ENCODE results near the gene NAA30.

NAA30 gene

DNA sequence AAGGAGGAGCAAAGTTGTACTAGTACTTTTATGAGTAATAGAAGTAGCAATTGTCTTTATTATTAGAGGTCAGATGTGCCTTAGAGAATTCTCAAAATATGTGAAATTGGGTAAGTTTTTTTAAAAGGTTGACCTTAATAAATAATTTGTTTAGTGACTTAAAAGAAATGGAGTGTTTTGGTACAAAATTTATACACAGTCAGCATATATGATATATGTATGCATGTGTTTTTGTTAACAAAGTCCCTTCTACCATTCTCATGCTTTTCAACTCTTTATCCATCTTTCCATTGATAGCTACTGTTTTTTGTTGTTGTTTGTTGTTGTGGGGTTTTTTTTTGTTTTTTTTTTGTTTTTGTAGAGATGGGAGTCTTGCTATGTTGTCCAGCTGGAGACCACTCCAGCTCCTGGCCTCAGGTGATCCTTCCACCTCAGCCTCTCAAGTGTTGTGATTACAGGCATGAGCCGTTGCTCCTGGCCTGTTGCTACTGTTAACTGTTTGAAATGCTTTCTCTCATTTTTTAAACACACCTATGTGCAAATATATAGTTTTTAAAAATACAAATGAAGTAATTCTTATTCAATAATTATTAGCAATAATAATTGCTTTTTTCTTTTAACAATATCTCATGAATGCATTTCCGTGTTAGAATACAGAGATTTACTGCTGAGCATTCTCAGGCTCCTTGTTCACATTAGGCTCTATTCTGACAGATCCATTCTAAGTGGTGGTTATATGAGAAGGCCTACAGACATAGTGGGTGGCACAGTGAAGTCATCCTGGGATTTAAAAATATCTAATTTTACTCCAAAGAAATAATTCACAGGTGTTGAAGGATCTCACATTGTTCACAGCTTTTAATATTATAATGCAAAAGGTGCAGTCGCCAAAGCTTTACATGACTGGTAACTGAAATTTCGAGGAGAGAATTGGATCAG, 10.4 kb downstream of the NAA30 start:
- DNase-seq, result no peak

DNA sequence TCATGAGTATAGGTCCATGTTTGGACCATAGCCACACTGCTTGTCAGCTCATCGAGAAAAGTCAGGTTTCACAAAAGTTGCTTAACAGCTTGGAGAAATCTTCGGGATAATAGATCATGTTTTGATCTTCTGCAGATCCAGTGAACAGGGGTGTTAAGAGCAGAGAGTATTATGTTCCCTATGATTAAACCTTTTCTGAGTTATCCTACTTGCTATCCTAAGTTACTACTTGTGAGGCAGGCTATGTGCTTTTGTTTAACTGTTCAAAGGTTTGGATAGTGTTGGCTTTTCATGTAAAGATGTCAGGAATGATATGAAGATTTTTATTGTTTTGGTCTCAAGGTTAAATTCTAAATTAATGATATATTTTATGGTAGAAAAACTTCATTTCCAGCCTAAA, 11.1 kb downstream of the NAA30 start:
- no peak for DNase-seq

DNA sequence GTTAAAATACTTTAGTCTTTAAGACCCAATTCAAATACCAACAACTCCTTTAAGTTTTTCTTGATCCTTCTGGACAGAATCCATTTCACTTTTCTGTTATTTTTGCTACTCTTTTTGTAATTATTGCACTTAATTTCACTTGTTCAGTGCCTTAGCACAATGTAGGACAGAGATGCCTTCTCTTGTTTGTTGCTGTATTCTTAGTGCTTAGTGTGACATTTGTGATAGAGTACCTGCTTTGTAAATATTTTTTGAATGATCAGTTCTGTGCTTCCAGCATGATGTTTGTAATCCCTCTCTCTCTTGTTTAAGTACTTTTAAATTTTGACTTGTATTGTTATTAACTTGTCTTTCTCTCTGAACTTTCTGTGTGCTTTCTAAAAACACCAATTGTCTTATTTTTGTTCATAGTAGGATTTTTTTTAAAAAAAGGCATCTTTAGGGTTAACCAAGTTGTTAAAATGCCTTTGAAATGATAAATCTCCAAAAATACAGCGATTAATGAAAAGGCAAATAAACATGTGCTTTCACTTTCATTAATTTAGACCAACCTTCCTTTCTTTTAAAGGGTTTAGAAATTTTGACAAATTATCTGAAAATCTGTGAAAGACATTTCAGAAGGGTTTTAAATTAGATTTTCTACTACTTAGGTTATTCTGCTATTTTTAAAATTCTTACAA, 11.9 kb downstream of the NAA30 start:
- no peak for DNase-seq

DNA sequence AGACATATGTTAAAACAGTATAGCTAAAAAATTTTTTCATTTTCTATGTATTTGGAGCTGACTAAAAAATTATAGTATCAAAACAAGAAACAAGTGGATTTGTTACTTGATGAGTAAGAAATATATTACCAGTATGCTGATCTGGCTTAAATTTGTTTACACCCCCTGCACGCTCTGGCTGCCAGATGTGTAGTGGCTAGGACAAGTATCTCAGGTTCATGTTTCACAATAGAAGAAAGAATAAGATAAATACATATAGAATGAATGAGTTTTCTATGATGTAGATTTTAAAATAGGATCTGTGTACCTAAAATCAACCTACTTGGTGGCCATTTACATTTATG, 13.1 kb downstream of the NAA30 start:
- no peak for DNase-seq

DNA sequence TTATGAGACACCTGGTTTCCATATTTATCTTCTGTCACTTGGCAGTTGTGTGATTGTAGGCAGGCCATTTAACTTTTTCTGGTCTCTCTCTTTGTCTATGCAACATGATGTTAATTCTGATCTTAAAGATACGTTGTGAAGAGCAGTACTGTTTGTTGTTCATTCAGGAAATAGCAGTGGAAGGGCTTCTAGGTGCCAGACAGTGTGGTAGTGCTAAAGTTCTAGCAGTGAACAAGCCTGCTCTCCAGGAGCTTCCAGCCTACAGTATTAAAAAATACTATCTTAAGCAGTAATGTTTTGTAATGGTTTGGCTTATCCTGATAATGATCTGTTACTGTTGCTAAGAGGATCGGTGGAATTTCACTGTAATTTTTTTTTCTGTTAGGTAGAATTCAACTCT, 15.2 kb downstream of the NAA30 start:
- no peak for DNase-seq

DNA sequence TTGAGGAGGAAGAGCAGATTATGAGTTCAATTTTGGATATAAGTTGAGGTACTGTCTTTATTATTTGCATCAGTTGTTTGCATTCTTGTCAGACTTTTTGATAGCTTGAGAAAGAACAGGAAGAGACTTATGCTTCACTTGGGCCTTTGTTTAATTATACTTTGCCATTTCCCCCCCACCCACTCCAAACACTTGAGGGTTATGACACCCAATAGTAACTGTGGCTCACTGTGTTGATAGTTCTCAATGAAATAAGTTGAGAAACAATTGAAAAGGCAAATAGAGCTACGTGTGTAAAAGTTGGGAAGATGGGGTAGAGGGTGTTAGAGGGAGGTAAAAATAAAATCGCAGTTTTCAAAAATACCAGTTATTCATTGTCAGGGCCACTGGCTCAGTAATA, 17.7 kb downstream of the NAA30 start:
- DNase-seq, result no peak

DNA sequence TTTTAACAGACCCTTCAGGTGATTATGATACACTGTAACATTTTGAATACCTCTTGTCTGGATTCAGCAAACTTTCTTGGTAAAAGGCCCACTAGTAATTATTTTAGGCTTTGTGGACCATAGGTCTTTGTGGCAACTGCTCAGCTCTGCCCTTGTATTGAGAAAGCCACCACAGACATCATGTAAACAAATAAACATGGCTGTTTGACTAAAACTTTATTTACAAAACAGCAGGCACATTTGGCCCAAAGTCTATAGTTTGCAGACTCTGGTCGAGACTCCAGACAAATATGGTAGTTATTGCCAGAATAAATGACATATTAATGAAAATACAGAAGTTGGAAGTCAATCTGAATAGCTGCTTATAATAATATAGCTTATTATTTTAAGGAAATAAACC, 18.2 kb downstream of the NAA30 start:
- DNase-seq, result no peak

DNA sequence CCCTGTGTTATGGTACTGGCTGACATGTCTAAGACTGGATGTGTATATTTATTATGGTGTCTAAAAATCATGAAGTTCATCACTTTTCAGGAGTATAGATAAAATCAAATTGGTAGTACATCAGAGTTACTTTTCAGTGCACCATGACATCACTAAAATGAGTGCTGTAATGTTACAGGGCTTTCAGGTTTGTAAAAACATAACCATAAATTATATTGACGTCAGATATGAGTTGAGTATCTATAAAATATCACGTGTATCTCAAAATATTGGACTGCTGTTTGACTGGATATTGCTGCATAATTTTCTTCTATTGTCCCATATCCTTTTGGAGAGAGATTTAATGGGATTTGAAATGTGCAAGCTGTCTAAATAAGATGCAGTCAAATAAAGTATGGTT, 22.0 kb downstream of the NAA30 start:
- DNase-seq, result no peak

DNA sequence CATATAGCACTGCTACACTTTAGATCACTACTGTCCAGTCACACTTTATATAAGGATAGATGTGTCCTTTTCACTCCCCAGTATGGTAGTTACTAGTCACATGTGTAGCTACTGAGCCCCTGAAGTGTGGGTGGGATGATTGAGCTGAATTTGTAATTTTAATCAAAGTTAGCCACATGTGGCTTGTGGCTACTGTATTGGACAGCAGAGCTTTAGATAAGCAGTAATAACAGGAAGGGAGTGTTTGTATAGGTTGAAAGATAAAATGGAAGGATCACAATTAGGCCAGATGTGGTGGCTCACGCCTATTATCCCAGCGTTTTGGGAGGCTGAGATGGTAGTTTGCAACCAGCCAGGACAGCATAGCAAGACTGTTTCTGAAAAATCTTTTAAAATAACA, 23.5 kb downstream of the NAA30 start:
- no peak for DNase-seq

DNA sequence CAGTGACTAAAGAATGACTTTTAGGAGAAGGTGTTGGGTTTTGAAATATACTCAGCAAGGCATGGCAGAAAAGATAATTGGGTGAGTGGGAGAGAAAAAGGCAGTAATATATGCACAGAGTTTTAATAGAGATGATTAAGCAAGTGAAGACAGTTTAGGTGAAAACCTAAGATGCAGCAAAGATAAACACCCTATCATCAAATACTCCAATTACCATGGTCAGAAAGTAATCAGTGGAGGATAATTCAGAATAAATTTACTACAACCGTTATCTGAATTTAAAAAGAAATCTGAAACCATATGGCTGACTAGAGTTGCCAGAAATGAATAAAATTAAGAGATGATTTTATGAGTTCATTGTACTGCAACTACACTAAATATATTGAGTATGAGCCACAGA, 26.8 kb downstream of the NAA30 start:
- DNase-seq, result no peak

DNA sequence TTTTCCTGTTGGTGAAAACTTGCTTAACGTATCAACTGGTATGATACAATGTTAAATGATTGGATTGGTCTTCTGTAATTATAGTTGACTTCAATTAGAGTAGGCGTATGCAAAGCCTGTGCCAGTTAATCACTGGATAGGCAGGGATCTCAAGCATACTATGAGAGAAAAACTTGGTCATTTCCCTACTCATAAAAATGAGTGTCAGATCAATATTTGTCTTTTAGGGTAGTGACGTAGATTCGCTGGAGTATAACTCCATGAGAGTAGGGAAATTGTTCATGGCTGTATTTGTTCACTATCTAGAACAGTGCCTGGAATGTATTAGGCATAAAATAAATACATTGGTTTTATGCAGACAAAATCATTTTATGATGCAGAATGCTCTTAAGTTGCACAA, 28.6 kb downstream of the NAA30 start:
- no peak for DNase-seq

DNA sequence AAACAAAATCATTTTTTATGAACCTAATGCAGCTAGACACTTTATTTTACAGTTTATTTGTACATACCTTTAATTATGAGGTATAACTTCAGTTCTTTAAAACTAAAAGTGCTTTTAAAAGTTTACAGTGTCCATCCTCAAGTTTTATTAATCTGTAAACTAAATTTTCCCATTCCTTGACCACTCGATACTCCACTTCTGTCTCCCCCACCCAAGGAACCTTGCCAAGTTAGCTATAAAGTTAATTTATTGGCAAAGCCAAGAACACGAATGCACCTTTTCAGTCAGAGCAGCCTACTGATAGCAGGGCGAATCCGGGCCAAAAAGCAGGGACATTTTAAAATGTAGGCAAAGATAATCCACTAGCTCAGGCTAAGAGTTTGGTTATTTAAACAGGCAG, 29.6 kb downstream of the NAA30 start:
- DNase-seq, result no peak

DNA sequence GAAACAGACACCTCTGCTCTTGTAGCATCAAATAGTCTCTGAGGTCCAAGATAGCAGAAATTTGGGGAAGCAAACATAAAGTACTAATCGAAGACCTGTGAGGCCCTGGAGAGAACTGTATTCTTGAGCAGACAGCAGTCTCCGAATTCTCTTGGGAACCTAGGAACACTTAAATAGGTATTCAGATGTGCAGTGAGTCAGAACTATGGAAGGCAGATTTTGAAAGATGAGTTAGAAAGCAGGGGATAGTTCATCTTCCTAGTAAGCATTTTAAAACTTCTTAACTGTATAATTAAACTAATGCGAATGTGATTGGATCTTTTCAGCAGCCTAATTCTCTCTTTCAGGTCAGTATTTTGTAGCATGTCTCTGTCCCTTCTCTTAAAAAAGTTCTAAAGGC, 30.6 kb downstream of the NAA30 start:
- no peak for DNase-seq

DNA sequence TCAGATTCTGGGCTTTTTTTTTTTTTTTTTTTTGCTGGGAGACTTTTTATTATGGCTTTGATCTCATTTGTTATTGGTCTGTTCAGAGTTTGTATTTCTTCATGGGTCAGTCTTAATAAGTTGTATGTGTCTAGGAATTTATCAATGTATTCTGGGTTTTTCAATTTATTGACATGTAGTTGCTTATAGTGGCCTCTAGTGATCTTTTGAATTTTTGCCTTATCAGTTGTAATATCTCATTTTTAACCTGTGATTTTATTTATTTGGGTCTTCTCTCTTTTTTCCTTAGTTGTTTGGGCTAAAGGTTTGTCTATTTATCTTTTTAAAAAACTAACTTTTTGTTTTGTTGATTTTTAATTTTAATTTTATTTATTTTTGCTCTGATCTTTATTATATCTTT, 45.5 kb downstream of the NAA30 start:
- no peak for DNase-seq

DNA sequence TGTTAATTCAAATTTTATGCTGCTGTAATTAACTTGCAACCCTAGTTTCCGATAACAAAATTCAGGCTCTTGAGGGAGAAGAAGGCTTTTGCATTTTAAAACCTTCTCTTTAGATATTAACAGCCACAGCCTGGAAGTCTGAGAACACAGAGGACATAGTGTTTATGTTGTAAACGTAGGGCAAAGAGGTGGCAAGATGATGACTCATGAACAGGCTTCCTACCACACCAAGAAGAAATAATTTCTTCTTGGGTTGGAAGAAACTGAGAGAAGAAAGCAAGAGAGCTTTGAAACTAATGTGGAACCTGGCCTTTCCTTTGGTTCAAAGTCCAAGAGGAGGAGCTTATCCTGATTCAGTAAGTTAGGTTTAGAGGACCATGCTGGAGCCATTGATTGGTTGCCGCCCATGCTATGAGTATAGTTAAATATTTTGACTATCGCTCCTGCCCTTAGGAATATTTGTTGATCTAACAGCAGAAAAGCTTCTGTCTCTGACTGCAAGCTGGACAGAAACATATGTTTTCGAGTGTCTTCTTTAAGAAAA, 71.5 kb downstream of the NAA30 start:
- no peak for DNase-seq

DNA sequence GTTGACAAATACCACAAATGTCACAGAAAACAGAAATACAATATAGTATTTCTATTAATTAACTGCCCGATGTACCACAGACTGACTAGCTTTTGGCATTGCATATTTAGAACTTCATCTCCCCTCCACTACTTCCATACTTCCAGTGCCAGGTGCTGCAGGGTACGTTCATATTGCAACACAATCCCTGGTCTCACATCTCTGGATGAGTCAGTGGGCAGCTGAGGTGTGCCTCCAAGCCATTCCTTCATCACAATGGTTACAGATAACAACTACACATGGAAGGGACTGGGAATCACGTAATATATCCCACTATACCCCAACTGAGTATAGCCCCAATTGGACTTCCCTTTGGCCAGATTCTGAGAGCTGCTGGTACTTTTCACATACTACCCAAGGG, 72.2 kb downstream of the NAA30 start:
- no peak for DNase-seq

DNA sequence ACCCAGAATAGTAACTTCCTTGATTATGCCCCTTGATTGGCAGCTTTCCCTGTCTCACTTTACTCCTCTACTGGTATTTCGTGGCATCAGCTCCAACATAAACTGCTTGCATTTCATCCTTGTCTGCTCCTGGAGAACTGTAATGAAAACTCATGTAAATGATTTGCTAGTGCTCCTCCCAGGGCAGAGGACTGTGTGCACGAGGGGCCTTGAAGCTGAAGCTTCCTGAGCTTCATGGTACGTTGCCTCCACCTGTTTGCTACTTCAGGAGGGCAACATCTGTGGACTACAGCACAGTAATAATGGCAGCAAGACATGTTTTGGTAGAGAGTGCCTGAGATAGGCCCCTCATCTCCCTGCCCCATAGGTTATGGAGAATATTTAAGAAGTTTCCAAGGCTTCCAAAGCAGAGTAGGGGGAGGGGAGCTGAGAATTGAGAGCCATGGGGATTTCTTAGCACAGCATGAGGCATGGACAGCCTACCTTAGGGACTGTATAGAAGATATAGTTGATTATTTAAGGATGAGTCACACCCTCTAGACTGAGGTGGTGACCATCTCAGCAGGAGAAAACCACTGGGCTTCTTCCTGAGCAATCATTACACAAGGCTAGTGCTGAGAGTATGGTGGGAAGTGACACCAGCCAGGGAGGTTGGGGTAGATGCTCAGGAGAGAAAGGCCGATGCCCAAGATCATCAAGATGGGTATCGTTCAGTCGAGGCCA, 73.8 kb downstream of the NAA30 start:
- no peak for DNase-seq

Data from NCI-H1417 treated with DMSO at 0.1 percent for 48 hours (cell line).